HFFc6 (cell line): ENCODE measurements around the gene CHAF1B. TPM values are rescaled to one million over a fixed set of nuclear protein-coding genes. Genes with fewer than 3 reads are reported as not detected.
"Not testable (repeated sequence)": the region's sequence is repeated elsewhere in the genome, so short reads cannot be mapped to it uniquely, and the experiment has no call there.

Experiments used
- DNase-seq: peaks from one replicate; pipeline ENCODE4 v3.0.0-alpha.2; 2018
- H3K27ac Mint-ChIP-seq: 2 replicates; pipeline ENCODE4 v1.8.0; 2020; ENCODE audit warnings: mild to moderate bottlenecking, mixed read lengths
- H3K27me3 Mint-ChIP-seq: 2 replicates; pipeline ENCODE4 v1.8.0; 2021; ENCODE audit warnings: mild to moderate bottlenecking, moderate library complexity, mixed read lengths; ENCODE audit not compliant: insufficient read depth
- H3K36me3 Mint-ChIP-seq: 2 replicates; pipeline ENCODE4 v1.8.0; 2021; ENCODE audit warnings: low read depth, mixed read lengths
- H3K4me1 Mint-ChIP-seq: 2 replicates; pipeline ENCODE4 v1.8.0; 2020; ENCODE audit warnings: low read depth, mixed read lengths
- H3K4me3 Mint-ChIP-seq: 2 replicates; pipeline ENCODE4 v1.8.0; 2020; ENCODE audit warnings: mild to moderate bottlenecking, moderate library complexity, mixed read lengths
- H3K9me3 Mint-ChIP-seq: 2 replicates; pipeline ENCODE4 v1.8.0; 2020; ENCODE audit warnings: mild to moderate bottlenecking, mixed read lengths
- CTCF ChIP-seq: fragments of 200-600 bp; sonication (generic); IDR thresholded peaks from 2 replicates; pipeline ENCODE4 v1.5.0; 2021; ENCODE audit warnings: antibody characterized with exemption, mild to moderate bottlenecking
- total RNA-seq, 6 experiments: library from RNA; stranded (reverse); fragmentation: NEBNext Ultra II Directional; extraction: Animal tissue kit (Norgen Biotek cat#: 25700); gene quantifications; 2 replicates in 1 of 6; 3 replicates in 5 of 6; pipeline ENCODE4 v1.2.3, GENCODE V29; 2021

Gene CHAF1B
- total RNA-seq, 6 experiments from 2014 or later, result 4.3 to 11.4 (median 10.5) TPM

DNA sequence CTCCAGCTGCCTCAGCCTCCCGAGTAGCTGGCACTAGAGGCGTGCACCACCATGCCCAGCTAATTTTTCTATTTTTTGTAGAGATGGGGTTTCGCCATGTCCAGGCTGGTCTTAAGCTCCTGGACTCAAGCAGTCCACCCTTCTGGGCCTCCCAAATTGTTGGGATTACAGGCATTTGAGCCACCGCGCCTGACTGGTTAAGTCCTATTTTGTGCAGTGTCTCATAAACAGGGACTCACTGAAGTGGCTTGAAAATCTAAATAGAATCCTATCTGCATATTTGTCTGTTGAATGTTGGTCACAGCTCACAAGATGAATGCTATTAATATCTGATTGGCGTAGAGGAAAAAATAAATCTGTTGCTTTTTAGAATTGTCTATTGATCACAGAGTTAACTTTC, 5.9 kb upstream of the CHAF1B start:
- no peak for DNase-seq
- no peak for TF ChIP-seq CTCF
- Mint-ChIP-seq H3K27ac (no peak overlapping the region), H3K4me3 (no peak overlapping the region), H3K27me3 (peaks cover 2% of the 10 kb centered on the region; the same call in 1 of the 2 replicates), H3K36me3 (peaks cover 20% of the 10 kb centered on the region), H3K9me3 (no peaks in the 10 kb centered on the region), H3K4me1 (peaks cover 12% of the 10 kb centered on the region)

DNA sequence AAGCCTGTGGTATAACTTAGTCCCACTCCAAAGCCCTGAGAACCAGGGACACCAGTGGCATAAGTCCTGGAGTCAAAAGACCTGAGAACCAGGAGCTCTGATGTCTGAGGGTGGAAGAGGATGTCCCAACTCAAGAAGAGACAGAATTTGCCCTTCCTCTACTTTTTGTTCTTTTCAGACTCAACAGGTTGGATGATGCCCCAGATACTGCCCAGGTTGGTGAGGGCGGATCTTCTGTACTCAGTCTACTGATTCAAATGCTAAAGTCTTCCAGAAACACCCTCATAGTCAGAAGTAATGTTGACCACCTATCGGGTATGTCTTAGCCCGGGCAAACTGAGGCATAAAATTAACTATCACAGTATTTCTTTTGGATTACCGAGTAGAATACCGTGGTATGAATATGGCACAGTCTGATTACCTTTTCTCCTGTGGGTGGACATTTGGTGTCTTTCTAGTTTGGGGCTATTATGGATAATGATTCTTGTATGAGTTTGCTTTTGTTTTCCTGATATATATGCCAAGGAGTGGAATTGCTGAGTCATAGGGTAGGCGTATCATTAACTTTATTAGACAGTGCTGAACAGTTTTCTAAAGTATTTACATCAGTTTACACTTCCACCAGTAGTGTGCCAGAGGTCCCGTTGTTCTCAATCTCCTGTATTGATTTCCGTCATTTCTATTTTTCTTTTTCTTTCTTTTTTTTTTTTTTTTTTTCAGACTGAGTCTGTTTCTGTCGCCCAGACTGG, 3.2 kb upstream of the CHAF1B start:
- Mint-ChIP-seq H3K27me3 (peaks cover 2% of the 10 kb centered on the region; the same call in 1 of the 2 replicates), H3K4me1 (peaks cover 19% of the 10 kb centered on the region), H3K36me3 (peaks cover 14% of the 10 kb centered on the region), H3K9me3 (no peaks in the 10 kb centered on the region), H3K27ac (no peak overlapping the region), H3K4me3 (no peak overlapping the region)
- no peak for TF ChIP-seq CTCF
- no peak for DNase-seq

DNA sequence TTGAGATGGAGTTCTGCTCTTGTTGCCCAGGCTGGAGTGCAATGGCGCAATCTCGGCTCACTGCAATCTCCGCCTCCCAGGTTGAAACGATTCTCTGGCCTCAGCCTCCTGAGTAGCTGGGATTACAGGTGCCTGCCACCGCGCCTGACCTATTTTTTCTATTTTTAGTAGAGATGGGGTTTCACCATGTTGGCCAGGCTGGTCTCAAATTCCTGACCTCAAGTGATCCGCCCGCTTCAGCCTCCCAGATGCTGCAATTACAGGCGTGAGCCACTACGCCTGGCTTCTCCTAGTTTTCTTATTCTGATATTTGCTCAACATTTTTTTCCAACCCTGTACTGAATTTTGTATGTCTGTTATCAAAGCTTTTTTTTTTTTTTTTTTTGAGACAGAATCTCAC, 2.5 kb upstream of the CHAF1B start:
- H3K27me3 Mint-ChIP-seq, H3K27ac Mint-ChIP-seq, H3K9me3 Mint-ChIP-seq, H3K4me3 Mint-ChIP-seq, DNase-seq: not testable (repeated sequence)
- Mint-ChIP-seq H3K4me1 (peaks cover 24% of the 10 kb centered on the region), H3K36me3 (peaks cover 12% of the 10 kb centered on the region)

DNA sequence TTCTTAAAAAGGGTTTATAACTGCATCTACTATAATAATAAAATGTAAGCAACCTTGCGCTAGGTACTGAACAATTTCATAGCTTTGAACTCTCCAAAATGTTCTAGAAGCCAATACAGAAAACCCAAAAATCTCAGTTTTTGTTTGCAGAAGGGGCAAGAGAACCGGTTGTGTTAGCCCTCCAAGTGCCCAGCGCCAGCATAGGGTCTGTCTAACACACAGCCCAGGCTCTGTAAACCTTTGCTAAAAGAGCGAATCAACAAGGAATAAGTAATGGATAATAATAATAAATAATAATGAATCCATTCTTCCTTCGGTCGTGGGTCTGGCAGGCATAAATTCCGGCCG, 333 bp upstream of the CHAF1B start:
- H3K4me3 Mint-ChIP-seq, result peak overlapping the region; percentile 45; the same call in 1 of the 2 replicates
- H3K27me3 Mint-ChIP-seq, result peaks cover 2% of the 10 kb centered on the region; the same call in 1 of the 2 replicates
- H3K9me3 Mint-ChIP-seq, result no peaks in the 10 kb centered on the region
- no peak overlapping the region for H3K27ac Mint-ChIP-seq
- peaks cover 9% of the 10 kb centered on the region for H3K36me3 Mint-ChIP-seq
- peaks cover 24% of the 10 kb centered on the region for H3K4me1 Mint-ChIP-seq
- DNase-seq, result no peak
- TF ChIP-seq CTCF, result no peak

DNA sequence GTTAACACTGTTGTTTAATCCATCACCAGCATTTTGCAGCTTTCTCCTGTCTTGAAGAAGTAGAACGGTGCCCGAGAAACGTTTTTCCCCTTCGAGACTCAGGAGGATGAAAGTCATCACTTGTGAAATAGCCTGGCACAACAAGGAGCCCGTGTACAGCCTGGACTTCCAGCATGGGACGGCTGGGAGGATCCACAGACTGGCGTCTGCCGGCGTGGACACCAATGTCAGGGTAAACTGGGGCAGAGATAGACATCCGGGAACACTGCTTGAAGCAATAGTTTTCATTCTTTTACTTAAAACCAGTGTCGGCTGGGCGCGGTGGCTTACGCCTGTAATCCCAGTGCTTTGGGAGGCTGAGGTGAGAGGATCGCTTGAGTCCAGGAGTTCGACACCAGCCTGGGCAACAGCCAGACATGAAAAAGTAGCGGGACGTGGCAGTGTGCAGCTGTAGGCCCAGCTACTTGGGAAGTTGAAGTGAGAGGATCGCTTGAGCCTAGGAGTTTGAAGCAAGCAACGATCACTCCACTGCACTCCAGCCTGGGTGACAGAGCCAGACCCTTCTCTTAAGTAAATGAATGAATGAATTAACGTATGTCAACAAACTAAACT, 945 bp downstream of the CHAF1B start:
- Mint-ChIP-seq H3K36me3 (peaks cover 10% of the 10 kb centered on the region), H3K4me1 (peaks cover 24% of the 10 kb centered on the region), H3K27me3 (no peaks in the 10 kb centered on the region; the same call in 1 of the 2 replicates), H3K9me3 (no peaks in the 10 kb centered on the region), H3K4me3 (peak overlapping the region; percentile 88), H3K27ac (peak overlapping the region; percentile 62; the same call in 1 of the 2 replicates)
- DNase-seq, result no peak
- TF ChIP-seq CTCF, result no peak

DNA sequence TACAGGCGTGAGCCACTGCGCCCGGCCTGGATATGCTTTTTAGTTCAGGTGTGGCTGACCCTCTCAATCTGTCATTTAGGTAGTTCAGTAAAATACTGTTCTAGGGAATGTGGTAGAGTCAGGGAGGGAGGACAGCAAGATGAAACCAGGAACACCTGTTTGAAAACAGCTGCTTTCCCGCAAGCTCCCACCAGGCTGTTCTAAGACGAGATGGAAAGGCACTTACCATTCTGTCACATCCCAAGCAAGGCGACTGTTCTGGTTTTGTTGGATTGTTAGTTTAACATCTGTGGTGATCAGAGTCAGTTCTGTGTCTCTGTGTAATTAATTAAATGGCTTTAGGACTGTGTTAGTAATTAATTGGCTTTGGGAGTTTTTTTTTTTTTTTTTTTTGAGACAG, 2.9 kb downstream of the CHAF1B start:
- H3K4me3 Mint-ChIP-seq, result no peak overlapping the region
- H3K9me3 Mint-ChIP-seq, result no peaks in the 10 kb centered on the region
- H3K27me3 Mint-ChIP-seq, result no peaks in the 10 kb centered on the region
- H3K36me3 Mint-ChIP-seq, result peaks cover 15% of the 10 kb centered on the region
- H3K4me1 Mint-ChIP-seq, result peaks cover 12% of the 10 kb centered on the region
- DNase-seq, result no peak
- H3K27ac Mint-ChIP-seq, result no peak overlapping the region
- TF ChIP-seq CTCF, result no peak
